ENCODE measurements around the gene KRTAP10-3.

GRCh38 chr21:44523567-44524413, 34.8 kb downstream of the KRTAP10-3 start:
- no peak for TF ChIP-seq CTCF (IDR thresholded peaks at IDR 0.05)
- TF ChIP-seq POLR2A (IDR thresholded peaks at IDR 0.05), result no peak

All from breast epithelium (tissue), 3 donors.